GM04503 (cell line): ENCODE data around the gene CFH.
"Not testable (repeated sequence)": the region's sequence is repeated elsewhere in the genome, so short reads cannot be mapped to it uniquely, and the experiment has no call there.

Experiments used
- DNase-seq: peaks from one replicate; pipeline ENCODE4 v3.0.0-alpha.2; 2012; ENCODE audit warnings: low read depth

CFH gene

GRCh38 chr1:196669051-196669450, 17.2 kb downstream of the CFH start:
- DNase-seq = no peak

- DNase-seq = no peak
These were observed 17.9 kb downstream of the CFH start for GRCh38 chr1:196669693-196670092.

GRCh38 chr1:196674908-196675307, 23.1 kb downstream of the CFH start:
- no peak for DNase-seq

GRCh38 chr1:196677781-196678509, 26.1 kb downstream of the CFH start:
- no peak for DNase-seq

GRCh38 chr1:196678510-196678884, 26.7 kb downstream of the CFH start:
- DNase-seq = peak; percentile 30

GRCh38 chr1:196680107-196680506, 28.3 kb downstream of the CFH start:
- DNase-seq = no peak

- no peak for DNase-seq
These were observed 32.6 kb downstream of the CFH start for GRCh38 chr1:196684476-196684875.

- DNase-seq = no peak
These were observed 33.7 kb downstream of the CFH start for GRCh38 chr1:196685506-196685905.

GRCh38 chr1:196689001-196689400, 37.2 kb downstream of the CFH start:
- DNase-seq = no peak

- no peak for DNase-seq
These were observed 38.7 kb downstream of the CFH start for GRCh38 chr1:196690582-196690981.

- DNase-seq = no peak
These were observed 47.1 kb downstream of the CFH start for GRCh38 chr1:196698993-196699392.

- DNase-seq = no peak
These were observed 49.3 kb downstream of the CFH start for GRCh38 chr1:196701144-196701543.

GRCh38 chr1:196709892-196710291, 58.0 kb downstream of the CFH start:
- DNase-seq = not testable (repeated sequence)

- DNase-seq = no peak
These were observed 66.0 kb downstream of the CFH start for GRCh38 chr1:196717868-196718267.

GRCh38 chr1:196723325-196724185, 71.7 kb downstream of the CFH start:
- DNase-seq = no peak

- no peak for DNase-seq
These were observed 80.7 kb downstream of the CFH start for GRCh38 chr1:196732526-196732925.

GRCh38 chr1:196733091-196733970, 81.5 kb downstream of the CFH start:
- DNase-seq = no peak

- no peak for DNase-seq
These were observed 82.2 kb downstream of the CFH start for GRCh38 chr1:196734006-196734405.

GRCh38 chr1:196734460-196734859, 82.6 kb downstream of the CFH start:
- DNase-seq = no peak

- DNase-seq = no peak
These were observed 86.9 kb downstream of the CFH start for GRCh38 chr1:196738730-196739129.

- peak; percentile 4 for DNase-seq
These were observed 91.4 kb downstream of the CFH start for GRCh38 chr1:196743244-196743643.

- not testable (repeated sequence) for DNase-seq
These were observed 113.3 kb downstream of the CFH start for GRCh38 chr1:196765019-196765740.
